ENCODE measurements around the gene MRPL1. TPM values are rescaled to one million over a fixed set of nuclear protein-coding genes. Genes with fewer than 3 reads are reported as not detected.

The MRPL1 gene
- total and polyA plus RNA-seq, 2 donors (not counting 3 experiments of a cell fraction or from before 2014, with no cell fraction given), result 11.5 to 42.9 TPM

DNA sequence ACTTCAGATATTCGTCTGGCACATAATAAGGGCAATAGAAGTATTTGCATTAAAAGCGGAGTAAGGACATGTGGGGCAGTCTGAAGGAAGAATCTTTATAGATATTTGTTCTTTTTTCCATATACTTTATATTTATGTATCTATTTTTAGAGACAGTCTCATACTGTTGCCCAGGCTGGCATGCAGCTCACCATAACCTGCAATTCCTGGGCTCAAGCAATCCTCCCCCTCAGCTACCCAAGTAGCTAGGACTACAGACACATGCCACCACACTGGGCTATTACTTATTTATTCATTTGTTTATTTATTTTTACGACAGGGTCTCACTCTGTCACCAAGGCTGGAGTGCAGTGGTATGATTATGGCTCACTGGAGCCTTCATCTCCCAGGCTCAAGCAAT lies 16.7 kb upstream of the MRPL1 start:
- Histone ChIP-seq H3K4me2 (ENCODE audit: insufficient read depth, low read length) (no peak overlapping the region), H2AFZ (ENCODE audit: low read depth, low read length) (no peak overlapping the region), H3K27me3 (ENCODE audit: control insufficient read depth in 2 of 2, insufficient read depth in 2 of 2, low read length in 2 of 2) (no peaks in the 10 kb centered on the region), H3K36me3 (ENCODE audit: control insufficient read depth in 2 of 2, extremely low read depth in 1 of 2, insufficient read depth in 2 of 2, low read length in 2 of 2) (no peaks in the 10 kb centered on the region), H4K20me1 (replicated peaks; ENCODE audit: control insufficient read depth, extremely low read depth, insufficient read depth, low read length) (no peaks in the 10 kb centered on the region), H3K9ac (replicated peaks; ENCODE audit: extremely low read depth, insufficient read depth, low read length) (no peak overlapping the region), H3K27ac (ENCODE audit: insufficient read depth, low read depth, low read length) (no peak overlapping the region), H3K9me1 (replicated peaks; ENCODE audit: control insufficient read depth, extremely low read depth, insufficient read depth, low read length) (no peaks in the 10 kb centered on the region), H3K4me1 (ENCODE audit: control insufficient read depth, extremely low read depth, insufficient read depth, low read length) (peaks cover 4% of the 10 kb centered on the region), H3K4me3 (replicated peaks in 1 of 3; ENCODE audit: insufficient read depth in 1 of 3, low read depth in 1 of 3, low read length in 3 of 3) (no peak overlapping the region), H3K9me3 (replicated peaks; ENCODE audit: control insufficient read depth, insufficient read depth, low read length) (no peaks in the 10 kb centered on the region), H3K79me2 (ENCODE audit: control insufficient read depth, insufficient read depth, low read length) (no peaks in the 10 kb centered on the region)
- ChIA-PET CTCF (interaction anchor here (1.0 to 1.4 kb wide), 4 partner anchors 10 to 45 kb away, joined by 4 to 5 read pairs (median 4); partner anchors contain the start of gene MRPL1), POLR2A (interaction anchor here (0.8 kb wide), 1 partner anchor 17 kb away, joined by 5 read pairs; the partner anchor contains the start of gene MRPL1)
- DNase-seq (ENCODE audit: low read depth, low spot score) (no peak), FAIRE-seq (no peak)
- intact Hi-C loops (cut with micrococcal nuclease) (no loop called here), dilution Hi-C loops (cut with MboI; ENCODE audit: extremely low pct_ligation_motif_present, low sequenced_read_pairs) (no loop called here)
- no peak for TF ChIP-seq JUN (IDR thresholded peaks at IDR 0.05; ENCODE audit: borderline replicate concordance, insufficient read depth, insufficient read length, low read depth)
- TF ChIP-seq, protein P1, sequence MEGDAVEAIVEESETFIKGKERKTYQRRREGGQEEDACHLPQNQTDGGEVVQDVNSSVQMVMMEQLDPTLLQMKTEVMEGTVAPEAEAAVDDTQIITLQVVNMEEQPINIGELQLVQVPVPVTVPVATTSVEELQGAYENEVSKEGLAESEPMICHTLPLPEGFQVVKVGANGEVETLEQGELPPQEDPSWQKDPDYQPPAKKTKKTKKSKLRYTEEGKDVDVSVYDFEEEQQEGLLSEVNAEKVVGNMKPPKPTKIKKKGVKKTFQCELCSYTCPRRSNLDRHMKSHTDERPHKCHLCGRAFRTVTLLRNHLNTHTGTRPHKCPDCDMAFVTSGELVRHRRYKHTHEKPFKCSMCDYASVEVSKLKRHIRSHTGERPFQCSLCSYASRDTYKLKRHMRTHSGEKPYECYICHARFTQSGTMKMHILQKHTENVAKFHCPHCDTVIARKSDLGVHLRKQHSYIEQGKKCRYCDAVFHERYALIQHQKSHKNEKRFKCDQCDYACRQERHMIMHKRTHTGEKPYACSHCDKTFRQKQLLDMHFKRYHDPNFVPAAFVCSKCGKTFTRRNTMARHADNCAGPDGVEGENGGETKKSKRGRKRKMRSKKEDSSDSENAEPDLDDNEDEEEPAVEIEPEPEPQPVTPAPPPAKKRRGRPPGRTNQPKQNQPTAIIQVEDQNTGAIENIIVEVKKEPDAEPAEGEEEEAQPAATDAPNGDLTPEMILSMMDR (IDR thresholded peaks at IDR 0.05; ENCODE audit: extremely low read depth in 1 of 2, insufficient read depth in 1 of 2, low read depth in 1 of 2, low read length in 2 of 2), result no peak
- TF ChIP-seq POLR2AphosphoS5 (IDR thresholded peaks at IDR 0.05; ENCODE audit: insufficient read depth, low read depth, low read length), result no peak
- TF ChIP-seq MYC (IDR thresholded peaks at IDR 0.05; ENCODE audit: low read depth, low read length), result no peak
- no peak for TF ChIP-seq GATA2 (IDR thresholded peaks at IDR 0.05; ENCODE audit: insufficient read depth, insufficient read length, low read depth, low read length)
- no peak for TF ChIP-seq FOS (IDR thresholded peaks at IDR 0.05; ENCODE audit: borderline replicate concordance, insufficient read depth, low read length)
- TF ChIP-seq, protein P2, sequence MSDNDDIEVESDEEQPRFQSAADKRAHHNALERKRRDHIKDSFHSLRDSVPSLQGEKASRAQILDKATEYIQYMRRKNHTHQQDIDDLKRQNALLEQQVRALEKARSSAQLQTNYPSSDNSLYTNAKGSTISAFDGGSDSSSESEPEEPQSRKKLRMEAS (IDR thresholded peaks at IDR 0.05; ENCODE audit: insufficient read depth, insufficient read length), result no peak
- no peak for TF ChIP-seq POLR2A (IDR thresholded peaks at IDR 0.05; ENCODE audit: low read depth, low read length)
- TF ChIP-seq EZH2 (IDR thresholded peaks at IDR 0.05; ENCODE audit: borderline replicate concordance, low read depth, low read length, severe bottlenecking), result no peak
- BruUV-seq (replicated peaks), result no TSS peak

All from endothelial cell of umbilical vein (primary cell).